ENCODE data around the gene NAV3. TPM values are rescaled to one million over a fixed set of nuclear protein-coding genes. Genes with fewer than 3 reads are reported as not detected.
A peak's percentile ranks its signal among the peaks of the same experiment; 100 is the strongest.

The NAV3 gene
- total and polyA plus RNA-seq, 2 of the 4 experiments (the other 2 are of a cell fraction), result 25.5 to 106 TPM

DNA sequence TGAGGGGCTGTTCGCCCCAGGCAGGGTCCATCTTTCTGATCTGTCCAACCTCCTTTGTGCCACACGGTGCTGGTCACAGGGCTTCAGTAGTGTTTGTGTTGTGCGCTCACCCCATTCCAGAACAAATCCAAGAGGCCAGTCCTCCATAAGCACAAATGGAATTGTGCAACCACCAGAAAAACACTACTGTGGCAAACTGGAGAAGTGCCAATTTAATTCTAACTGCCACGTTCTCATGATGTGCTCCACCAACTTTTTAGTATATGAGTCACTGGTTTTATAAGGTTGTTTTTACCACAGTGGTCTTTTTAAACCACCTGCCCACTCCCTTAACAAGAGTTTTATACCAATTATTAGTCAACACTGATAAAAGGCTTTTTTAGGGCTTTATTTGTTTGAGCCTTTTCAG, 380.2 kb downstream of the NAV3 start:
- Histone ChIP-seq H3K4me3 (ENCODE audit: insufficient read depth, low read depth, low read length) (no peak overlapping the region), H2BK20ac (ENCODE audit: low read depth, low read length) (0 out of 2 replicates have a peak overlapping the region, but pooled peaks have one; percentile 62), H3K9ac (ENCODE audit: low read depth, low read length) (no peak overlapping the region), H3K56ac (ENCODE audit: extremely low read depth, insufficient read depth, low read length) (no peak overlapping the region), H3K27ac (ENCODE audit: insufficient read depth, low read length) (peak overlapping the region; percentile 53; the same call in 1 of the 2 replicates), H2AK9ac (replicated peaks; ENCODE audit: low read depth, low read length, poor library complexity) (peak overlapping the region; percentile 31), H3K27me3 (ENCODE audit: control insufficient read depth, insufficient read depth, low read length) (no peaks in the 10 kb centered on the region), H3K9me3 (ENCODE audit: control insufficient read depth, insufficient read depth, low read length) (no peaks in the 10 kb centered on the region), H2BK5ac (ENCODE audit: low read depth, low read length, poor library complexity, severe bottlenecking) (peak overlapping the region; percentile 43), H4K8ac (ENCODE audit: low read depth in 2 of 2, low read length in 2 of 2) (peak overlapping the region in 1 of 2 experiments; percentile 6; a peak in 2 of 4 replicates), H3K14ac (replicated peaks; ENCODE audit: low read depth, low read length) (peak overlapping the region; percentile 40; the same call in 1 of the 2 replicates), H3K4ac (ENCODE audit: low read depth, low read length) (peak overlapping the region; percentile 27; the same call in 1 of the 2 replicates), H4K5ac (ENCODE audit: low read depth, low read length) (no peak overlapping the region), H4K20me1 (ENCODE audit: insufficient read depth, low read length) (no peaks in the 10 kb centered on the region), H3K79me1 (ENCODE audit: low read depth in 1 of 2, low read length in 2 of 2) (peaks cover 0 to 3% of the 10 kb centered on the region in 2 experiments; a peak in 1 of 4 replicates), H2AK5ac (ENCODE audit: low read depth, low read length) (no peak overlapping the region), H2BK120ac (ENCODE audit: low read depth, low read length) (0 out of 2 replicates have a peak overlapping the region, but pooled peaks have one; percentile 9), H3K18ac (ENCODE audit: low read depth, low read length) (0 out of 2 replicates have a peak overlapping the region, but pooled peaks have one; percentile 16), H2BK15ac (ENCODE audit: low read depth, low read length) (no peak overlapping the region), H4K91ac (ENCODE audit: insufficient read depth, low read depth, low read length) (no peak overlapping the region), H3K36me3 (ENCODE audit: control insufficient read depth, insufficient read depth, low read length) (no peaks in the 10 kb centered on the region; the same call in 1 of the 2 replicates), H3K4me2 (ENCODE audit: low read depth, low read length) (no peak overlapping the region), H2AFZ (replicated peaks; ENCODE audit: low read length, poor library complexity) (peak overlapping the region; percentile 64), H3K9me1 (ENCODE audit: insufficient read depth, low read length) (peaks cover 3% of the 10 kb centered on the region), H3K4me1 (ENCODE audit: control insufficient read depth, insufficient read depth, low read length) (peaks cover 4% of the 10 kb centered on the region), H3K23ac (ENCODE audit: low read depth, low read length) (no peak overlapping the region)
- ATAC-seq (ENCODE audit: low read depth), result peak; percentile 42; the same call in 1 of the 2 replicates
- no CpG with 5 or more reads among the region's 4 CpGs for WGBS, 2 experiments (ENCODE audit: extremely low coverage in 2 of 2, insufficient read length in 1 of 2)
- POLR2A ChIA-PET (ENCODE audit: unreplicated experiment), result no interaction called here
- TF ChIP-seq CHD1 (IDR thresholded peaks at IDR 0.05; ENCODE audit: low read depth, low read length) (no peak), RCOR1 (IDR thresholded peaks at IDR 0.05; ENCODE audit: insufficient replicate concordance, low read length) (no peak), CEBPB (IDR thresholded peaks at IDR 0.05; ENCODE audit: low read depth, low read length) (peak; percentile 93)
- intact Hi-C loops (cut with micrococcal nuclease), result no loop called here
- dilution Hi-C loops (cut with HindIII; ENCODE audit: low sequenced_read_pairs, unreplicated experiment), result no loop called here
- in situ Hi-C loops (cut with MboI; ENCODE audit: low sequenced_read_pairs), result no loop called here
- peak; percentile 81 for DNase-seq
- no TSS peak for BruUV-seq (replicated peaks)
- CTCF ChIA-PET, result no interaction called here

Data from IMR-90 (cell line).